PFSK-1 (cell line): ENCODE data around the gene SLC25A38.

Experiments
- POLR2AphosphoS5 ChIP-seq: IDR thresholded peaks from 2 replicates; pipeline ENCODE4 v1.6.1; 2012; ENCODE audit warnings: low read depth, mild to moderate bottlenecking, control low read depth, low read length, moderate library complexity
- TF ChIP-seq, protein P1 (sequence below), 2 experiments: IDR thresholded peaks; 2 replicates each; pipeline versions ENCODE4 v1.6.1 to v1.8.0; 2011 to 2012; ENCODE audit warnings: low read depth in 2 of 2, low read length in 2 of 2, control low read depth in 1 of 2, inconsistent platforms in 1 of 2, mild to moderate bottlenecking in 1 of 2, moderate library complexity in 1 of 2; ENCODE audit not compliant: insufficient read depth in 1 of 2

GRCh38 chr3:39396690-39397089, 13.5 kb downstream of the SLC25A38 start:
- no peak for TF ChIP-seq POLR2AphosphoS5
- TF ChIP-seq, protein P1, sequence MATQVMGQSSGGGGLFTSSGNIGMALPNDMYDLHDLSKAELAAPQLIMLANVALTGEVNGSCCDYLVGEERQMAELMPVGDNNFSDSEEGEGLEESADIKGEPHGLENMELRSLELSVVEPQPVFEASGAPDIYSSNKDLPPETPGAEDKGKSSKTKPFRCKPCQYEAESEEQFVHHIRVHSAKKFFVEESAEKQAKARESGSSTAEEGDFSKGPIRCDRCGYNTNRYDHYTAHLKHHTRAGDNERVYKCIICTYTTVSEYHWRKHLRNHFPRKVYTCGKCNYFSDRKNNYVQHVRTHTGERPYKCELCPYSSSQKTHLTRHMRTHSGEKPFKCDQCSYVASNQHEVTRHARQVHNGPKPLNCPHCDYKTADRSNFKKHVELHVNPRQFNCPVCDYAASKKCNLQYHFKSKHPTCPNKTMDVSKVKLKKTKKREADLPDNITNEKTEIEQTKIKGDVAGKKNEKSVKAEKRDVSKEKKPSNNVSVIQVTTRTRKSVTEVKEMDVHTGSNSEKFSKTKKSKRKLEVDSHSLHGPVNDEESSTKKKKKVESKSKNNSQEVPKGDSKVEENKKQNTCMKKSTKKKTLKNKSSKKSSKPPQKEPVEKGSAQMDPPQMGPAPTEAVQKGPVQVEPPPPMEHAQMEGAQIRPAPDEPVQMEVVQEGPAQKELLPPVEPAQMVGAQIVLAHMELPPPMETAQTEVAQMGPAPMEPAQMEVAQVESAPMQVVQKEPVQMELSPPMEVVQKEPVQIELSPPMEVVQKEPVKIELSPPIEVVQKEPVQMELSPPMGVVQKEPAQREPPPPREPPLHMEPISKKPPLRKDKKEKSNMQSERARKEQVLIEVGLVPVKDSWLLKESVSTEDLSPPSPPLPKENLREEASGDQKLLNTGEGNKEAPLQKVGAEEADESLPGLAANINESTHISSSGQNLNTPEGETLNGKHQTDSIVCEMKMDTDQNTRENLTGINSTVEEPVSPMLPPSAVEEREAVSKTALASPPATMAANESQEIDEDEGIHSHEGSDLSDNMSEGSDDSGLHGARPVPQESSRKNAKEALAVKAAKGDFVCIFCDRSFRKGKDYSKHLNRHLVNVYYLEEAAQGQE (IDR thresholded peaks at IDR 0.05; ENCODE audit: insufficient read depth in 1 of 2, low read depth in 2 of 2, low read length in 2 of 2): no peak
